NCI-H1048 (cell line): ENCODE measurements around the gene CT47C1.
"Not testable (repeated sequence)": the region's sequence is repeated elsewhere in the genome, so short reads cannot be mapped to it uniquely, and the experiment has no call there.

ENCODE experiments used
- DNase-seq: peaks from one replicate; lab custom pipeline; 2025; lab: John Stamatoyannopoulos, UW

CT47C1 gene

DNA sequence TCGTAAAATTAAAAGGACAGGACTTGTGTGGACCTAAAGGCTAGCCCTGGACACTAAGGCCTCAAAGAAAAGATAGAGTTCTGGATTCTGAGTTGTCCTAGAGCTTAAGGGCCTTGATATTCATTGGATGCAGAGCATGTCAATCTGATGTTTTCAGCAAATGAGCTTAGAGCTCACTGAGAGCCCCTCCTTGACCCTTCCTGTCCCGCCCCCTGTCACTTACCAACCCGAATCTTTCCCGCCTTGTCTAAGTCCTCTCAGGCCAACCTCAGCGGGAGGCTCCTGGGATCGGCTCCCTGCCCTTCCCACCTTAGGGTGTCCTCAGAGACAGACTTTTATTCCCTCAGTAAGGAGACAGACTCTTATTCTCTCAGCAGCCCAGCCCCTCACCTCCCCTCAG is at the start of gene CT47C1:
CT47C1 (plus strand) TSS at position 250 of the 400 bp plus-strand sequence. CDS start 233 bp downstream, outside the sequence.
- DNase-seq = no peak

DNA sequence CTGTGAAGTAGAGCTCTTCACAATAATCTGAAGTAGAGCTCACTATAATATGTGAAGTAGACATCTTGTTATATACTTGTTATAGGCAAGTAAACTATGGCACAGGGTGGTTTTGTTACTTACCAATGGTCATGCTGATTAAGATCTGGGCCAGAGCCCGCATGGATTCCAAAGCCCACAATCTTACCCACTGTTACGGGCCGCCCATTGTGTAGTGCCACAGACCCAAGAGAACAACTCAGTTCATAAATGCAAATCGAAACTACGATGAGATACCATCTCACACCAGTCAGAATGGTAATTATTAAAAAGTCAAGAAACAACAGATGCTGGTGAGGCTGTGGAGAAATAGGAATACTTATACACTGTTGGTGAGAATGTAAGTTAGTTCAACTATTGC is 46.9 kb upstream of the CT47C1 start:
- no peak for DNase-seq

DNA sequence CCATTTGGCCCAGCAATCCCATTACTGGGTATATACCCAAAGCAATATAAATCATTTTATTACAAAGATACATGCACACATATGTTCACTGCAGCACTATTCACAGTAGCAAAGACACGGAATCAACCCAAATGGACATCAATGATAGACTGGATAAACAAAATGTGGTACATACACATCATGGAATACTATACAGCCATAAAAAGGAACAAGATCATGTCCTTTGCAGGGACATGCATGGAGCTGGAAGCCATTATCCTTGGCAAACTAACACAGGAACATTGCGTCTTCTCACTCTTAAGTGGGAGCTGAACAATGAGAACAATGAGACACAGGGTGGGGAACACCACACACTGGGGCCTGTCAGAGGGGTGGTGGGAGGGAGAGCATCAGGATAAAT is 46.4 kb upstream of the CT47C1 start:
- not testable (repeated sequence) for DNase-seq

DNA sequence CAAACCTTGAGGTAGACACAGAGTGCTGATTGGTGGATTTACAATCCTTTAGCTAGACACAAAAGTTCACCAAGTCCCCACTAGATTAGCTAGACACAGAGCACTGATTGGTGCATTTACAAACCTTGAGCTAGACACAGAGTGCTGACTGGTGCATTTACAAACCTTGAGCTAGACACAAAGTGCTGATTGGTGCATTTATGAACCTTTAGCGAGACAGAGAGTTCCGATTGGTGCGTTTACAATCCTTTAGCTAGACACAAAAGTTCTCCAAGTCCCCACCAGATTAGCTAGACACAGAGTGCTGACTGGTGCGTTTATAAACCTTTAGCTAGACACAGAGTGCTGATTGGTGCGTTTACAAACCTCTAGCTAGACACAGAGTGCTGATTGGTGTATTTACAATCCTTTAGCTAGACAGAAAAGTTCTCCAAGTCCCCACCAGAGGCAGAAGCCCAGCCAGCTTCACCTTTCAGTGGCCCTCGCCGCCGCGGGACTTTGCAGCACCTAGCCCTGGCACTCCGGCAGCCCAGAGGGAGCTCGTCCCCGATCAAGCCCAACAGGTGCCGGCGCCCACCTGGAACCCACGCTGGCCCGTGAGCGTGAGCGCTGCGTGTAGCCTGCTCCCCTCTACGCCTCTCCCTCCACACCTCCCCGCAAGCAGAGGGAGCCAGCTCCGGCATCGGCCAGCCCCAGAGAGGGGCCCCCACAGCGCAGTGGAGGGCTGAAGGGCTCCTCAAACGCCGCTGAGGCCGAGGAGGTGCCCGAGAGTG is 44.6 kb upstream of the CT47C1 start:
- not testable (repeated sequence) for DNase-seq

DNA sequence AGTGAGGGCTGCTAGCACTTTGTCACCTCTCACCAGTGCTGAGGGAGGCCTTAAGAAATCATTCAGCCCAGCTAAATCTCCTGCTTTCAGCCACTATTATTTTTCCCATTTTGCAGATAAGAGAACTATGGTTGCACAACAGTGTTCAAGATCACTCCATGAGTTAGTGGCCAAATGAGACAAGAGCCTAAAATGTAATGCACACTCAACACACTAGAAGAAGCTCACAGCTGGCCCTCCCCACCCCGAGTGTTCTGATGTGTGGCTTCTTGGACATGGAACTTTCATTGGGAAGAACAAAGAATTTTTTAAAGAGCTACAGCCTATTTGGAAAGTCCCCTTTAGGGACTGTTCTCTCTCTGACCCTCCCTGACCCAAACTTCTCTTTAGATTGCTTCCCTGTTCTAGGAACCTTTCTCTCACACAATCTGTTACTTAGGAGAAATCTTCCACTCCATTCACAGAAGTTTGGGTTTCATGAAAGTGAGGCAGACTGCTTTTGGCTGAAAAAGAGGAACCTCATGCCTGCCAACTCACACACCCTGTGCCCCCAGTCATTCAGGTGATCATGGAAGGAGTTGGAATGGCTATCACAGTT is 44.0 kb upstream of the CT47C1 start:
- no peak for DNase-seq

DNA sequence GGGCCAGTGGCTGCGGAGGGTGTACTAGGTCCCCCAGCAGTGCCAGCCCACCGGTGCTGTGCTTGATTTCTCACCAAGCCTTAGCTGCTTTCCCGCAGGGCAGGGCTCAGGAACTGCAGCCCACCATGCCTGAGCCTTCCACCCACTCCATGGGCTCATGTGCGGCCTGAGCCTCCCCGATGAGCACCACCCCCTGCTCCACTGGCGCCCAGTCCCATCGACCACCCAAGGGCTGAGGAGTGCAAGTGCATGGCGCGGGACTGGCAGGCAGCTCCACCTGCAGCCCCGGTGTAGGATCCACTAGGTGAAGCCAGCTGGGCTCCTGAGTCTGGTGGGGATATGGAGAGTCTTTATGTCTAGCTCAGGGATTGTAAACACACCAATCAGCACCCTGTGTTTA is 43.1 kb upstream of the CT47C1 start:
- not testable (repeated sequence) for DNase-seq

DNA sequence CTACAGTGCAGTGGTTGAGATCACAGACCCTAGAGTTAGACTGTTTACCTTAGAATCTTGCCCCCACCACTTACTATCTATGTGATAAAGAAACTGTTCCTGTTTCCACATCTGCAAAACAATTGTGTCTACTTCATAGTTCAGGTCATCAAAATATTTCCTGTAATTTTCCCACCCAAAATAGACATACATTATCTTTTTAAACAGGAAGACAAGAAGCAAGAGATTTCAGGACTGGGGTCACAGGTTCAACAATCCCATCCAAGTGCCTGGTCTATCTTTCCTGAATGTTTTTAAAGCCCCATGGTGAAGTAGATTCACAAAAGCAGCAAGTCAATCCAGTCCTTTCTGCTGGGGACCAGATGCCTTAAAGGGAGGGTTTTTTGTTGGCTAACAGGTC is 41.8 kb upstream of the CT47C1 start:
- DNase-seq = no peak

DNA sequence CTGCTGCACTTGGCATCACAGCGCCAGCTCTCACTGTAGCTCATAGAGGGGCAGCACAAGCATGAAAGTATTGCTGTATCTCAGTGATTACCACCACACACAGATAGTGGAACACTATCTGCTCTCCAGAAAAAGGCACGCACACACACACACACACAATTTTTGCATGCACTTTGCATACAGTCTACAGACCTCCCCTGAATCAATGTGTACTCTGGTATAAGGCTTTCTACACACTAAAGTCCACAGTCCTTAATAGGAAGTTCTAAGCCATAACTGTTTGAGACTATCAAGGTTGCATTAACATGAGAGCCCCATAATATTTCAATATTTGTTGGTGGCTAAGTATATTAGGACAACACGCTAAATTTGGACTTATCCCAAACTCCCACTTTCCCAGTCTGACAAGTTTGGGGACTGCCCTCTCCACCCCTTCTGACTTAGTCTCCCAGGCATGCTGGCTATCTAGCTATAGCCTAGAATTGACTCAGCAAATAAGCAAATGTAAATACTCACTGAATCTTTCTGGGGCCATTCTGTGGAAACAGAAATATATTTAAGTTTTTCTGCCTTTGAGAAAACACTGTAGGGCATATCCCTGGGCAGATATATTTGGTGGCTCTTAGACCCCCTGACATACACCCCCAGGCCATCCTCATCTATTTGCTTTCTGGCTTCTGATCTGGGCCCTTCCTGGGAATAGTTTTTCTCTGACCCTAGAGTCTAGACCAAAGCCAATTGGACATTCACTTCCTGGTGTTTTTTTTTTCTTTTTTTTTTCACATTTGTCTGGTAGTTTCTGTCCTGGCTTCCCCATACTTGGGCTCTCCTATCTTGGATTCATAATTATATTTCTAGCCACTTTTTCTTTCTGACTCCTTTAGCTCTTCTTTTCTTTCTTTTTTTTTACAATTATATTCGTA is 36.4 kb upstream of the CT47C1 start:
- DNase-seq = no peak

DNA sequence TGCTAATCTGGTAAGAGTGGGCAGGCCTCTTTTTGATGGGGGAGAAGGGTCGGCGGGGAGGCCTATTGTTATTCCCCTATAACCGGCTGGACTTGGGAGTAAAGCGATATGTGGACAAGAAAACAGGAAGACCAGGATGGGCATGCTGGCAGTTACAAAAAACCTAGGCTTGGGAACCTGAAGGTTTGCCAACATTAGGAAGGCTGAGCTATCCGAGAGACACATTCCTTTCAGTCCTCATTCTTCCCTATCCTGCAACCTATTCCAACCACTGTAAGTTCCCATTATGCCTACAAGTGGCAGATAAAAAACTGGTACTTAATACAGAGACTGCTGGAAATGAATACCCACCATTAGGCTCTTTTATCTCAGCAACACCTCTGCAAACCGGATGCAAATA is 32.4 kb upstream of the CT47C1 start:
- no peak for DNase-seq

DNA sequence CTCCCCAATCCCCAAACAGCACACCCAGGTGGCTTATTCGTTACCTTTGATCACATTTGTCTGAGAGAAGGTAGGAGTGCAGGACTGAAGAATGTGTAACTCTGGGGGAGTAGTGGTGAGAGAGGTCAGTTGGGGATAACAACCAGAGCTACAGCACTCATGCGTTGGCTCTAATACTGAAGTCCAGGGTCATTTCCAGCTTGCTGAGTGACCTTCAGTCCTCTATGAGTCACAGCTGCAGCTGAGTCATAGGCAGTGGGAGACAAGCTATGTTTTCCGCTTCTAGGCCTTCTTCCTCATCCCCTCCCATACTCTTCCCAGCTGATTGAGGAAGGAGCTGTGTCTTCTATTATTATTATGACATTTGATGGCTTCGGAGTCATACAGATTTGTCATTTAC is 31.6 kb upstream of the CT47C1 start:
- DNase-seq = no peak

DNA sequence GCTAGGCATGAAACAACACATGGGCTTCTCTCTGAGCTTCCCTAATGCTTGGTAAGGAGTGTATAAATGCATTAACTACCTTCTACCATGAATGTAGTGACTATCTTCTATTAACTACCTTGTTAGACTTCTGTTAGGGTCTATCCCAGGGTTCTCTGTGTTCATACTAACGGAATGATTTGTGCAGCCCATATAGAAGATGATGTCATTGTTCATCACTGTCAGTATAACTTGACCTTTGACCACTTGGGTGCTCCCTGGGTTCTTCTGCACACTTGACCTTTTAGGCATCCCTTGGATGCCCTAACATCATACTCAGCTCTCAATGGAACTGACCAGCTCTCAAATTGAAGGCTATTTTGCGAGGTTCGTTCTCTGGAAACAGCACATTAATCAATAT is 30.8 kb upstream of the CT47C1 start:
- no peak for DNase-seq

DNA sequence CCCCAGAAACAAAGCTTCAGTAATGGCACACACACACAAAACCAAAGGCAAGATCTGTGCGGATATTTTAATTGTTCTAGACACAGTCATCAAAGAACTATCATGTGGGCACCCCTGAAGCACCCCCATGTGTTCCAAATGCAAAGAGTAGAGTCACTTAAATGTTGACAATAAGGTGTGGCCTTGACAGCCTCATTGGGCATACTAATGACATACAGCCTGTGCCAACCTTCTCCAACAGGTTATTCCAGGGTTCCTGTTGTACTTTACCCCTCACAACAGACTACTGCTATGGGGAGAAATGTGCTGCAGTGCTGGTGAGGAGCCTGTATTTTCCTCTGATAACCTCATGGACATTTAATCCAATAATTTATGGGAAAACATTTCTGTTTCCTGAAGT is 29.8 kb upstream of the CT47C1 start:
- no peak for DNase-seq

DNA sequence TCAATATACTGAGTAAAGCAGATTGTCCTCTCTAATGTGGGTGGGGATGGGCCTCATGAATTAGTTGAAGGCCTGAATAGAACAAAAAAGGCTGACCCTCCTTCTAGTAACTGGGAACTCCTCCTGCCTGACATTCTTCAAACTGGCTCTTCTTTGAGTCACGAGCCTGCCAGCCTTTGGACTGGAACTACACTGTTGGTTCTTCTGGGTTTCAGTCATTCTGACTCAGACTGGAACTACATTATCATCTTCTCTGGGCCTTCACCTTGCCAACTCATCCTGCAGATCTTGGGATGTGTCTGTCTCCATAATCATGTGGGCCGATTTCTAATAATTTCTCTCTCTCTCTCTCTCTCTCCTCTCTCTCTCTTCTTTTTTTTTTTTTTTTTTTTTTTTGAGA is 26.9 kb upstream of the CT47C1 start:
- DNase-seq = no peak

DNA sequence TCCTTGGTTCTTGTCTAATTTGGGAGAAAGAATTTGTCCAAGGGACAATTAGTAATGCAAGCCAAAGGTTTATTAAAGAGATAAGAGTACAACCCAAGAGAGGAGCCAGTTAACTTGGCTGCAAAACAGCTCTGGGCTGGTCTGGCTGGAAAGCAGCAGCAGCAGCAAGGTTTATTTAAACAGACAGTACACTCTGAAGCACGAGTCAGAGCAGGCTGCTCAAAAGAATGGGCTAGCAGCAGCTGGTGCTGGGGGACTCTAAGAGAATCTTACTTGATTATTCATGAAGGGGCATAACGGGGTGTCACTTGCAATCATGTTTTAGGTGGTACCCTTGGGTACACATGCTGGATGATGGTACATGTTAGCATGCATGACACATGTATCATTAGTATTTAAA is 17.1 kb upstream of the CT47C1 start:
- no peak for DNase-seq

DNA sequence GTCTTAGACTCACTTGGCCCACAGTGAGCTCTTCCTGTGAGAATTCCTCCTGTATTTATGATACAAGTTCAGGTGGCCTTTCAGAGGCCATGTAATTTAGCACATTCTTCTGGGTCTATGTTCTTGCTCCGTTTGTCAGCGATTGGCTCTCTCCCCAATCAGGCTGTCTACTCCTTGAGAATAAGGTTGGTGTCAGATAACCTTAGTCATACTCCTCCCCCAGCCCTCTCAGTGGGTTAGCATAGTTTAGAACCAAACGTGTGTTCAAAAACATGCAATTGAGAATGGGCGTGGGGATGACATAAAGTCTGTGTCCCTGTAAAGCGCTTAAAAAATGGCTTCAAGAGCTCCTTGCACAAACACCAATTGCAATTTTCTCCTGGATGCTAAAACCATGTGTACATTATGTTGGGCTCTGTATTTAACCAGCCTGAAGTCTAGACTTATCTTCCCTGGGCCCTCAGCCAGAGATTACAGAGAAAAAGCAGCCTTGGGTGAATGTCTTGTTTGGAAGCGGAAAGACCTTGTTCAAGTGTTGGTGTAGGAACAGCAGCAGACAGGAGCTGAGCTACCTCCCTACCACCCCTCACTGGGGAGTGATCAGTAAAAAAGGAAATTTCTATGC is 9.9 kb upstream of the CT47C1 start:
- DNase-seq = no peak

DNA sequence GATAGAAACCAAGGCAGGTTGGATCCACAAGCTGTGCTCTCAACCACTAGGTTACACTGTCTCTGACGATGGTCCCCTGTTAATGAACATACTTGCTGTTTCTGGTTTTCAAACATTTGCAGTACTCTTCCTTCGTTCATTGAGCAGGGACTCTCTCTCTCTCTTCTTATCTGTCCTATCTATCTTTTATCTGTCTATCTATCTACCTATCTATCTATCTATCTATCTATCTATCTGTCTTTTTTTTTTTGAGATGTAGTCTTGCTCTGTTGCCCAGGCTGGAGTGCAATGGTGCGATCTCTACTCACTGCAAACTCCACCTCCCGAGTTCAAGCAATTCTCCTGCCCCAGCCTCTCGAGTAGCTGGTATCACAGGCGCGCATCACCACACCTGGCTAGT is 9.4 kb upstream of the CT47C1 start:
- DNase-seq = no peak

DNA sequence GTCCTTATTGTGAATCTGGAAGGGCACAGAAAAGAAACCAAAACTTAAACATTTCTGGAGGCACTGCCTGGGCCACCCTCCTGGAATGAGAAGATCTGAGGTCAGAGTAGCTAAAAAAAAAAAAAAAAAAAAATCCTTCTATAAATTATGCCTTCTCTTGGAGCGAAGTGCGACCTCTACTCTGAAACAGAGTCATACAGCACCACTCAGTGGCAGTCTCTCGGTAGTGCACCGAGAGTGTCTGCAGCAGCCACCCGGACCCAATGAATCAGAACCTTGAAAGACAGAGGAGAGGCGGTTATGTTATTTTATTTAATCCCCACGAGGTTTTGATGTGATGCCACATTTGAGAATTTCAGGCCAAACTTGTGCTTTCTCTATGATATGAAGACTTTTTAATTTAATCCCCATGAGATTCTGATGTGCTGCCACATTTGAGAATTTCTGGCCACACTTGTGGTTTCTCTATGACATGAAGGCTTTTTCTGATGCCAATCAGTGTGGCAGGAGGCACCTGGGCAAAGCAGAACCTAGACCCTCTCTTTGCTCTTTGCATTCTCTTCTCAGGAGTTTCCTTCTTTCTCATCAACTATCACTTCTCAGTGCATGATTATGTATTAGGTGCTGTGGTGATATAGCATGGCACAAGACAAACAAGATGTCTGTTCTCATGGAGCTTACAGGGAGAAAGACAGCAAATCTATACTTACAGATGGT is 5.6 kb upstream of the CT47C1 start:
- DNase-seq = peak; percentile 2

DNA sequence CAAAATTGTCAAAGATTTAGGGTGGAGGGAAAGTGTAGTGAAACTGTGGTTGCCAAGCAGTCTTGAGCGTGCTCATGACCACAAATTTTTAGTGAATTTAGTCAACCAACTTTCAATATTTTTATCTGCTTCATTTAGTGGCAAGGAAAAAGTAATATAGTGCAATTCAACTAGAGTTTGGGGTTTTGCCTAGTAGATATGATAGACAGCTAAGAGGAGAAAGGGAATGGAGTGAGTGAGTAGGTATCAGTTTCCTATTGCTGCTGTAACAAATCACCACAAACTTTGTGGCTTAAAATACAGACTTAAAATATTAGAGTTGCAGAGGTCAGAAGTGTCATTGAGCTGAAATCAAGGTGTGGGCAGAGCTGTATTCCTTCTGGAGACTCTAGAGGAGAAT is 3.7 kb upstream of the CT47C1 start:
- no peak for DNase-seq

DNA sequence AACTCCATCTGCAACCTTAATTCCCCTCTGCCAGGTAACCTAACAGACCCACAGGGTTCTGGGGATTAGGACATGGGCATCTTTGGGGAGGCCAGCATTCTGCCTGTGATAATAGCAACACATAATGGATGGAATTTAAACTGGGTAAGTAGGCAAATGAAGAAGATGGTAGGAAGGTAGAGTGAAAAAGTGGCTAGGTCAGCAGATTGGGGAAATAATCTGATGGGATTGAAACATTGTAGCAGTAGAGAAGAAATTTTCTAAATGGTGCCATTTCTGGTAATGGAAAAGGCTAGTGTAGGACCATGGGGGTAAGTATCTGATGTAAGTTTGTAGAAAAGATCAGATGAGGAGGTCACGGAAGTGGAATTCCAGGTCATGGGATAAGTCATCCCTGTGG is 3.0 kb upstream of the CT47C1 start:
- no peak for DNase-seq

DNA sequence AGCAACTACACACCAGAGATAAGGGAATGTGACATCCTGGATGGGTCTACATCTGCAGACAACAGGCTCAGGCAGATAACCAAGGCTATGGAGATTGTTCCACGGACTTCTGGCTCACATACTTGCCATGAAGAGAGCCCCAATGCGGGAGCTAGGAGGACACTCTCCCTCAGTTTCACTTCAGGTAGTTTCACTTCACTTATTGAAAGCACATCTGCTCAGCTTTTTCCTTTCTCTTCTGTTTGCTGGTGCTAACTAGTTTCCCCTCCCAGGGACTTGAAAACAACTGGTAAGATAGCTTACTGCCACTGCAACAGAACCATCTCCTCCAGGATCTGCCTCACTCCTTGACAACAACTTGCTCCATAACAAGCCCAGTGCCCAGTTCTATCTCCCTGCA is 1.4 kb upstream of the CT47C1 start:
- DNase-seq = no peak

DNA sequence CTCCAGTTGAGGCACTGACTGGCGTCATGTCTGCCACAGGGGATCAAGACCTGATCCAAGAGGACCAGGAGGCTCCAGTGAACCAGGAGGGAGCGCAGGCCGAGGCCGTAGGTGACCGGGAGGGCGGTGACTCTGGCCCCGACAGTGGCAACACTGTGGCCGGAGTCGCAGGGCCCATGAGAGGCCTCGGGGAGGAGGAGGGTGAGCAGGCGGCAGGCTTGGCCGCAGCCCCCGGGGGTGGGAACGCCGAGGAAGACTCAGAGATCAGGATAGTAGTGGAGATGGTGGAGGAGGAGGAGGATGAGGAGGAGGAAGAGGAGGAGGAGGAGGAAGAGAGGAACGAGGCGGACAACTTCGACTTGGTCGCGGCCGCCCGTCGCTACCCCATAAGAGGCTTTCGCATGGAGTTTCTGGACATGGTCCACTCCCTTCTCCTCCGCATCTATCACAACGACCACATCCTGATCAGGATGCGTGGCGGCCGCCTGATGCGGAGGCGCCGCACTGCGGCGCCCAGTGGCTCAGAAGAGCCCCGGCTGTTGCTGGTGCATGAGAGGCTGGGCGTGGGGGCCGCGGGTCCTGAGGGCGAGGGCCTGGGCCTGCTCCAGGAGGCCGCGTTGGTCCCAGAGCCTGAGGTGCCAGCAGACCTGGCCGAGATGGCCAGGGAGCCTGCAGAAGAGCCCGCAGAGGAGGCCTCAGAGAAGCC is 560 bp downstream of the CT47C1 start:
- no peak for DNase-seq
